NOMO-1 treated with dmso at 0.1 percent for 144 hours (cell line): ENCODE measurements around the gene CPED1.

ENCODE experiments used
- DNase-seq: peaks from one replicate; lab custom pipeline; 2025; ENCODE audit not compliant: unreplicated experiment; lab: John Stamatoyannopoulos, UW

The CPED1 gene

GRCh38 chr7:121334875-121335648, 346.6 kb downstream of the CPED1 start:
- DNase-seq = no peak

DNA sequence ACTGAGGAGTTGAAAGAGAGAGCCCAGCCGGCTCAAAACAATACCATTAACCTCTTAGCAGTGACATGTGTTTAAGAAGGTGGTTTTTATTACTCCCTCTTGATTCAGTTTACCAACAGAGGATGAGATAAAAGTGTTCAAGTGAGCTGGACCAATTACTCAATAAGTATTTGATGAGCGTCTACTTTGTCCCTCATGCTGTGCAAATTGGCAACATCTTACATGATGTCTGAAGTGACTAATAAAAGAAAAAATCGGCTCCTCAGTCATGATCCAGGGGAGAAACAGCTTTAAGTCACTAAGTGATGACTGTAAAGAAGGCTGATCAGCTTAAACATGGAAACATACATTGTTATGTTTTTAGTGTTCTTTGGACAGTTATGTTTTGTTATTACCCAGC, 348.1 kb downstream of the CPED1 start:
- DNase-seq = no peak

- no peak for DNase-seq
Measured at GRCh38 chr7:121337398-121337797, 348.9 kb downstream of the CPED1 start.

DNA sequence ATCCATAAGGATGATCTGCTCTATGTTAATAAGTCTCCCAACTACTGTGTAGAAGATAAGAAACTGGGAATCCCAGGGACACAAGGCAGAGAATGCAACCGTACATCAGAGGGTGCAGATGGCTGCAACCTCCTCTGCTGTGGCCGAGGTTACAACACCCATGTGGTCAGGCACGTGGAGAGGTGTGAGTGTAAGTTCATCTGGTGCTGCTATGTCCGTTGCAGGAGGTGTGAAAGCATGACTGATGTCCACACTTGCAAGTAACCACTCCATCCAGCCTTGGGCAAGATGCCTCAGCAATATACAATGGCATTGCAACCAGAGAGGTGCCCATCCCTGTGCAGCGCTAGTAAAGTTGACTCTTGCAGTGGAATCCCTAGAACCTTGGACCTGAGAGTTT, 350.6 kb downstream of the CPED1 start:
- no peak for DNase-seq

GRCh38 chr7:121341933-121342332, 353.4 kb downstream of the CPED1 start:
- DNase-seq = no peak

DNA sequence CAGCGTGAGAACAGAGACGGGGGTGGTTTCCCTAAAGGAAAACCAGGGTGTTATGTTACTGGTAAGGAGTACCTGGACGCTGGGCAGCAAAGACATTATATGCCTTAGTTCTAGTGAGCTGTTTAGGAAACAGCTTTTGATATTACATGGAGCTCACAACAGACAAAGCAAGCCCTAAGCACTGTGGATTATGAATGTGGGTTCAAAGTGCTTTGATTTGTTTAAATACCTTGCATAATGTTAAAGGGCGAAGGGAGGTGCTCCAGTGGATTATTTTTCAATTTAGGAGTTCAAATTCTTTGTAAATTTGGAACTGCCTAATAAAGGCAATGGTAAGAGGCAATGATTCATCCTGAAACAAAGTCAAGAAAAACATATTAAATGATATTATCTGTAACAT, 354.1 kb downstream of the CPED1 start:
- DNase-seq = no peak

GRCh38 chr7:121343302-121343701, 354.8 kb downstream of the CPED1 start:
- DNase-seq = no peak

DNA sequence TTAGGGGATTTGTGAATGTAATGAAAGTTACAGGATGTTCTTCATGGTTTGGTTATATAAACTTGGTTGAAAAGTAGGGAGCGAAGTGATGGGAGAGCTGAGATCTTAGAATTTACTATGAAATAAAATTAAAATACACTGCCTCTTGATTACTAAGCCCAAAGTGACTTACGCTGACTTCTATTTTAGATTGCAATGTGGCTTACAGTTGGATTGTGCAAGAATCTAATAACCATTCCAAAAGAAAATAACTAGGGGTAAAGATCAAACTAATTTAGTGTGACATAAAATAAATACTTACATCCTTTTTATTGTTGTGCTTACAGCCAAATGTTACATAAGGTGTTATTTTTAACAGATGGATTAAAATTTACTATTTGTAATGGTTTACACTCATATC, 355.6 kb downstream of the CPED1 start:
- no peak for DNase-seq

DNA sequence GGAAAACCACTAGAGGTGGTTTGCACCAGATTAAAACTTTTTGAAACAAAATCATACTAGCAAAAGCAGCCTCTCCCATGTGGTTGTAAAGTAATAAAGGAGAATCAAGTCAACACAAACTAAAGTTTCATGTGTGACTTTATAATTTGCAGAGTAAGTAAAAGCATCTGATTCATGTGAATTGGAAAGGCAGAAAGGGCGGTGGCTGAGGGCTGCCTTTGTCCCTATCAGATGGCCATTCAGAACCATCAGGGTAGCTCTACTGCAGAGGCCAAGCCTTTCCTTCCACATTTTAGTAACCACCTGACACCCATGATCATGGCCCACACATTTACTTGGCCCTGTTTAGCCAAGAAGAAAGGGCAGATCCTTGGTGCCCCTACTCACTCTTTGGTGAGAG, 356.0 kb downstream of the CPED1 start:
- DNase-seq = no peak
